DOHH2 (cell line): ENCODE data around the gene DOCK10.
"Not testable (repeated sequence)": the region's sequence is repeated elsewhere in the genome, so short reads cannot be mapped to it uniquely, and the experiment has no call there.

Experiments
- H3F3A ChIP-seq: fragments of 200-600 bp; sonication (generic), shearing (Covaris generic); 2 replicates; pipeline ENCODE4 v1.6.0; 2016; ENCODE audit warnings: antibody characterized with exemption, mild to moderate bottlenecking; ENCODE audit not compliant: control insufficient read depth, insufficient read depth
- H3K27ac ChIP-seq: fragments of 200-600 bp; sonication (generic); 2 replicates; pipeline ENCODE4 v1.5.1; 2014; ENCODE audit warnings: low read depth, mild to moderate bottlenecking, low read length, moderate library complexity
- H3K27me3 ChIP-seq: fragments of 200-600 bp; sonication (generic); 2 replicates; pipeline ENCODE4 v1.6.1; 2014; ENCODE audit warnings: mild to moderate bottlenecking, low read length, mixed read lengths; ENCODE audit not compliant: control insufficient read depth
- H3K36me3 ChIP-seq: fragments of 200-600 bp; sonication (generic); 2 replicates; pipeline ENCODE4 v1.6.1; 2014; ENCODE audit warnings: mild to moderate bottlenecking, low read length, moderate library complexity, mixed read lengths; ENCODE audit not compliant: control insufficient read depth
- H3K4me1 ChIP-seq: fragments of 200-600 bp; sonication (generic); 2 replicates; pipeline ENCODE4 v1.6.1; 2014; ENCODE audit warnings: mild to moderate bottlenecking, low read length, mixed read lengths; ENCODE audit not compliant: control insufficient read depth
- H3K4me2 ChIP-seq: fragments of 200-600 bp; sonication (generic); 2 replicates; pipeline ENCODE4 v1.6.0; 2014; ENCODE audit warnings: mild to moderate bottlenecking, low read length, moderate library complexity
- H3K4me3 ChIP-seq: fragments of 200-600 bp; sonication (generic); 2 replicates; pipeline ENCODE4 v1.5.1; 2014; ENCODE audit warnings: mild to moderate bottlenecking, low read length, mixed read lengths
- H3K79me2 ChIP-seq: fragments of 200-600 bp; sonication (generic); 2 replicates; pipeline ENCODE4 v1.6.1; 2014; ENCODE audit warnings: mild to moderate bottlenecking, low read length, mixed read lengths; ENCODE audit not compliant: control insufficient read depth
- H3K9me2 ChIP-seq: fragments of 200-600 bp; sonication (generic); replicated peaks from 2 replicates; pipeline ENCODE4 v1.6.1; 2014; ENCODE audit warnings: mild to moderate bottlenecking, low read length, mixed read lengths; ENCODE audit not compliant: control insufficient read depth
- H3K9me3 ChIP-seq: fragments of 200-600 bp; sonication (generic); 2 replicates; pipeline ENCODE4 v1.6.1; 2014; ENCODE audit warnings: antibody characterized with exemption, low read length, mixed read lengths; ENCODE audit not compliant: control insufficient read depth, insufficient read depth
- H4K20me1 ChIP-seq: fragments of 200-600 bp; sonication (generic); 2 replicates; pipeline ENCODE4 v1.6.0; 2014; ENCODE audit warnings: low read depth, mild to moderate bottlenecking, antibody characterized with exemption, low read length, moderate library complexity; ENCODE audit not compliant: control insufficient read depth, insufficient read depth
- EZH2phosphoT487 ChIP-seq: fragments of 200-600 bp; sonication (generic); IDR thresholded peaks from 2 replicates; pipeline ENCODE4 v1.6.1; 2017; ENCODE audit warnings: borderline replicate concordance, mild to moderate bottlenecking, antibody characterized with exemption, low read length, moderate library complexity, mixed read lengths
- TF ChIP-seq, protein P1 (sequence below): fragments of 200-600 bp; sonication (generic); IDR thresholded peaks from one replicate; pipeline ENCODE4 v1.5.1; 2014; ENCODE audit warnings: antibody characterized with exemption, mild to moderate bottlenecking, low read depth, low read length; ENCODE audit not compliant: poor library complexity, severe bottlenecking

Gene DOCK10

DNA sequence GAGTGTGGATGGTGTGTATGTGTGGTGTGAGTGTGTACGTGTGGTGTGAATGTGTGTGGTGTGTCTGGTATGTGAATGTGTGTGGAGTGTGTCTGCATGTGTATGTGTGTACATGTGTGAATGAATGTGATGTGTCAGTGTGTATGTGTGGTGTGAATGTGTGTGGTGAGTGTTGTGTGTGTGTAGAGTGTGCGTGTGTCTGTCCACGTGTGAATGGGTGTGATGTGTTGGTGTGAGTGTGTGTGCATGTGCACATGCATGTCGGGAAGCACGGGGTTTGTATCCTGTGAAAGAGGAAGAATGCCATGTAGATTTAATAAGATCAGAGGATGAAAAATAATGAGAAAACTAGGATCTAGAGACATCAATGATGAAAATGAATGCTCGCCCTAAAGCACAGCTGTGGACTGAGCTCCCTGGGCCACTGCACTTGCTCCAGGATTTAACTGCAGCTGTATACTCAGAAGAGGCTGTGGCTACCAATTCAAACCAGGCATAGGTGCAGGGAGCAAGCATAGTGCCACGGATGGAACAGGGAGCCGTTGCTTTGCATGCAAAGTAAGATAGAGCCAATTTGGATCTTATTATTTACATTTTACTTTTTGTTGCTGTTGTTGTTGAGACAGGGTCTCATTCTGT, 122.7 kb downstream of the DOCK10 start:
- Histone ChIP-seq H3K36me3 (no peaks in the 10 kb centered on the region), H3K4me2 (no peak overlapping the region), H3K27me3 (no peaks in the 10 kb centered on the region)

DNA sequence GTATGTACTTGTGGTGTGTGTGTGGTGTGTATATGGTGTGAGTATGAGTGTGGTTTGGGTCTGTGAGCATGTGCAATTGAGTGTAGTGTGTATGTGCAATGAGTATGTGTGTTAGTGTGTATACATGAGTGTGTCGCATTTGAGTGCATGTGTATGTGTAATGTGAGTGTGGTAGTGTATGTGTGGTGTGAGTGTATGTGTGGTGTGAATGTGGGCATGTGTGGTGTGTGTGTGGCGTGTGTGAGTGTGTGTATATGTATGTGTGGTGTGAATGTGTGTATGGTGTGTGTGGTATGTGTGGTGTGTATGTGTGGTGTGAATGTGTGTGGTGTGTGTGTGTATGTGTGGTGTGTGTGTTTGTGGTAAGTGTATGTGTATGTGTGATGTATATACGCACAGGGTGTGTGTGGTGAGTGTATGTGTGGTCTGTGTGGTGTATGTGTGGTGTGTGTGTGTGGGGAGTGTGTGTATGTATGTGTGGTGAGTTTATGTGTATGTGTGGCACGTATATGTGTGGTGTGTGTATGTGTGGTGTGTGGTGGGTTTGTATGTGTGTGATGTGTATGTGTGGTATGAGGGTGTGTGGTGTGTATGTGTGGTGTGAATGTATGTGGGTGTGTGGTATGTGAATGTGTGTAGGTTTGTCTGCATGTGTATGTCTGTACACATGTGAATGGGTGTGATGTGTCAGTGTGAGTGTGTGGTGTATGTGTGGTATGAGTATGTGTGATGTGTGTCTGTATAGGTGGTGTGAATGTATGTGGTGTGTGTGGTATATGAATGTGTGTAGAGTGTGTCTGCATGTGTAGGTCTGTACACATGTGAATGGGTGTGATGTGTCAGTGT, 123.4 kb downstream of the DOCK10 start:
- TF ChIP-seq EZH2phosphoT487 = no peak
- TF ChIP-seq, protein P1, sequence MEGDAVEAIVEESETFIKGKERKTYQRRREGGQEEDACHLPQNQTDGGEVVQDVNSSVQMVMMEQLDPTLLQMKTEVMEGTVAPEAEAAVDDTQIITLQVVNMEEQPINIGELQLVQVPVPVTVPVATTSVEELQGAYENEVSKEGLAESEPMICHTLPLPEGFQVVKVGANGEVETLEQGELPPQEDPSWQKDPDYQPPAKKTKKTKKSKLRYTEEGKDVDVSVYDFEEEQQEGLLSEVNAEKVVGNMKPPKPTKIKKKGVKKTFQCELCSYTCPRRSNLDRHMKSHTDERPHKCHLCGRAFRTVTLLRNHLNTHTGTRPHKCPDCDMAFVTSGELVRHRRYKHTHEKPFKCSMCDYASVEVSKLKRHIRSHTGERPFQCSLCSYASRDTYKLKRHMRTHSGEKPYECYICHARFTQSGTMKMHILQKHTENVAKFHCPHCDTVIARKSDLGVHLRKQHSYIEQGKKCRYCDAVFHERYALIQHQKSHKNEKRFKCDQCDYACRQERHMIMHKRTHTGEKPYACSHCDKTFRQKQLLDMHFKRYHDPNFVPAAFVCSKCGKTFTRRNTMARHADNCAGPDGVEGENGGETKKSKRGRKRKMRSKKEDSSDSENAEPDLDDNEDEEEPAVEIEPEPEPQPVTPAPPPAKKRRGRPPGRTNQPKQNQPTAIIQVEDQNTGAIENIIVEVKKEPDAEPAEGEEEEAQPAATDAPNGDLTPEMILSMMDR = no peak
- Histone ChIP-seq H4K20me1 (no peaks in the 10 kb centered on the region), H3K4me2 (no peak overlapping the region), H3K4me3 (no peak overlapping the region), H3K27ac (no peak overlapping the region), H3K36me3 (no peaks in the 10 kb centered on the region), H3K9me3 (no peaks in the 10 kb centered on the region), H3K27me3 (no peaks in the 10 kb centered on the region), H3K4me1 (peaks cover 13% of the 10 kb centered on the region), H3K79me2 (no peaks in the 10 kb centered on the region), H3K9me2 (no peaks in the 10 kb centered on the region), H3F3A (no peaks in the 10 kb centered on the region)

More for the DNA sequence above, 122.7 kb downstream of the DOCK10 start:
- no peak overlapping the region for H3K4me3 ChIP-seq
- no peak for TF ChIP-seq EZH2phosphoT487
- no peaks in the 10 kb centered on the region for H3K9me3 ChIP-seq
- H3F3A ChIP-seq = no peaks in the 10 kb centered on the region
- H3K4me1 ChIP-seq = peaks cover 13% of the 10 kb centered on the region
- no peaks in the 10 kb centered on the region for H3K9me2 ChIP-seq
- H4K20me1 ChIP-seq = no peaks in the 10 kb centered on the region
- H3K27ac ChIP-seq = no peak overlapping the region
- H3K79me2 ChIP-seq = no peaks in the 10 kb centered on the region

DNA sequence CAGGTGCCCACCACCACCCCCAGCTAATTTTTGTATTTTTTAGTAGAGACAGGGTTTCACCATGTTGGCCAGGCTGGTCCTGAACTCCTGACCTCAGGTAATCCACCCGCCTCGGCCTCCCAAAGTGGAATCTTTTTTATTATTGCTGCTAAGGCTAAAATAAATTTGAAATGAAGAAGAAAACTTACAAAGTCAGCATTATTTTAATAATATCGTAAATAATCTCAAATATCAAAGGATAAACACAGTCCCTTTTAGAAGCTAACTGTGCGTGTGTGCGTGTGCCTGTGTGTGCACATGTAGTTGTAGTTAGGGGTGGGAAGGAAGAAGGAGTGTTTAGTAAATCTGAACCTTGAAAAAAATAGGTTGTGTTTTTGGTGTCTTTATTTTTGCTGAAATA, 125.0 kb downstream of the DOCK10 start:
- H3K4me2 ChIP-seq, H4K20me1 ChIP-seq, H3K9me3 ChIP-seq, H3K27me3 ChIP-seq, H3F3A ChIP-seq, H3K79me2 ChIP-seq, H3K9me2 ChIP-seq, H3K27ac ChIP-seq, H3K36me3 ChIP-seq, H3K4me1 ChIP-seq, H3K4me3 ChIP-seq: not testable (repeated sequence)

DNA sequence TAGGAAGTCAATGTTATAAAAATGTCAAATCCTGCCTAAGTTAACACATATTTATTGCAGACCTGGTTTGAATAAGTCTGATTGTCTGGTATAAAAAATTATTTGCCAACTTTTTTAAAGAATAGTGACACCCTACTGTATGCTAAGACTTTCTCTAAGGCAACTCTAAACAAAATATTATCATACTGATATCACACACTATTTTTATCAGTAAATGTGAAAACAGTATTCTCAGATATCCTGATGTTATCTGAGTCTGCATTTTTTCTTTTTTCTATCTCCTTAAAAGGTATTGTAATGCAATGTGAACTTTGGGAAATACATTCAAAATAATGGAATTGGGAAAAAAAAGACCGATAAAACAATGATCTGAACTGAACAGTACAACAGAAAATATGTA, 127.1 kb downstream of the DOCK10 start:
- Histone ChIP-seq H3K4me2 (no peak overlapping the region), H3F3A (no peaks in the 10 kb centered on the region), H3K9me2 (no peaks in the 10 kb centered on the region), H4K20me1 (no peaks in the 10 kb centered on the region), H3K36me3 (no peaks in the 10 kb centered on the region), H3K27me3 (no peaks in the 10 kb centered on the region), H3K27ac (no peak overlapping the region), H3K4me3 (no peak overlapping the region), H3K79me2 (no peaks in the 10 kb centered on the region), H3K4me1 (no peaks in the 10 kb centered on the region), H3K9me3 (no peaks in the 10 kb centered on the region)
- TF ChIP-seq EZH2phosphoT487 = no peak
- TF ChIP-seq, protein P1 = no peak
